Measurements from ENCODE around the gene LRRN2. TPM values are rescaled to one million over a fixed set of nuclear protein-coding genes. Genes with fewer than 3 reads are reported as not detected.

Gene LRRN2
- total and polyA plus RNA-seq, 2 donors (not counting 3 experiments of a cell fraction or from before 2014, with no cell fraction given) = not detected

DNA sequence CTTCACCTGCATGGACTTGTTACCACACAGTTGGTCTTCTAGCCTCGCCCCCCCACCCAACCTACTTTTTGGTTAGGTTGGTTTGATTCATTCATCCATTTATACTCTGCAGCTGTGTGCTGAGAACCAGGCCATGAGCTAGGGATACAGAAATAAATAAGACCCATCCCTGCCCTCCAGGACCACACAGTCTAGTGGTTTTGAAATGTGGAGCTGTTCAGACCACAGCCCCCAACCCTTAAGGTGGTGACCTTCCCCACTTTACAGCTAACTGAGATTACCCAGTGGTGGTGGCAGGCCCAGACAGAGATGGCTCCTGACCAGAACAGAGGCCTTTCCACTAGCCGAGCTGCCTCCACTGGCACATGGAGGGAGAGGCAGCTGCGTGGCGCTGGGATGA, 37.0 kb downstream of the LRRN2 start:
- Histone ChIP-seq H3K27me3 (ENCODE audit: control insufficient read depth in 2 of 2, insufficient read depth in 2 of 2, low read length in 2 of 2) (peaks cover 10 to 20% of the 10 kb centered on the region in 2 experiments), H3K4me1 (ENCODE audit: control insufficient read depth, extremely low read depth, insufficient read depth, low read length) (no peaks in the 10 kb centered on the region), H3K9me3 (replicated peaks; ENCODE audit: control insufficient read depth, insufficient read depth, low read length) (no peaks in the 10 kb centered on the region), H3K9me1 (replicated peaks; ENCODE audit: control insufficient read depth, extremely low read depth, insufficient read depth, low read length) (no peaks in the 10 kb centered on the region), H3K4me3 (replicated peaks in 1 of 3; ENCODE audit: insufficient read depth in 1 of 3, low read depth in 1 of 3, low read length in 3 of 3) (no peak overlapping the region), H3K36me3 (ENCODE audit: control insufficient read depth in 2 of 2, extremely low read depth in 1 of 2, insufficient read depth in 2 of 2, low read length in 2 of 2) (no peaks in the 10 kb centered on the region), H3K9ac (replicated peaks; ENCODE audit: extremely low read depth, insufficient read depth, low read length) (no peak overlapping the region), H2AFZ (ENCODE audit: low read depth, low read length) (no peak overlapping the region), H3K27ac (ENCODE audit: insufficient read depth, low read depth, low read length) (no peak overlapping the region), H3K79me2 (ENCODE audit: control insufficient read depth, insufficient read depth, low read length) (no peaks in the 10 kb centered on the region), H3K4me2 (ENCODE audit: insufficient read depth, low read length) (no peak overlapping the region), H4K20me1 (replicated peaks; ENCODE audit: control insufficient read depth, extremely low read depth, insufficient read depth, low read length) (no peaks in the 10 kb centered on the region)
- intact Hi-C loops (cut with micrococcal nuclease) = no loop called here
- CTCF ChIA-PET = interaction anchor here (1.5 kb wide), 1 partner anchor 158 kb away, joined by 5 read pairs; no protein-coding TSS in a partner anchor
- POLR2A ChIA-PET = no interaction called here
- dilution Hi-C loops (cut with MboI; ENCODE audit: extremely low pct_ligation_motif_present, low sequenced_read_pairs) = no loop called here
- DNase-seq (ENCODE audit: low read depth, low spot score) = no peak
- BruUV-seq (replicated peaks) = no TSS peak
- FAIRE-seq = no peak
- TF ChIP-seq POLR2A (IDR thresholded peaks at IDR 0.05; ENCODE audit: low read depth, low read length) = no peak
- TF ChIP-seq, protein P1, sequence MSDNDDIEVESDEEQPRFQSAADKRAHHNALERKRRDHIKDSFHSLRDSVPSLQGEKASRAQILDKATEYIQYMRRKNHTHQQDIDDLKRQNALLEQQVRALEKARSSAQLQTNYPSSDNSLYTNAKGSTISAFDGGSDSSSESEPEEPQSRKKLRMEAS (IDR thresholded peaks at IDR 0.05; ENCODE audit: insufficient read depth, insufficient read length) = no peak
- no peak for TF ChIP-seq MYC (IDR thresholded peaks at IDR 0.05; ENCODE audit: low read depth, low read length)
- TF ChIP-seq EZH2 (IDR thresholded peaks at IDR 0.05; ENCODE audit: borderline replicate concordance, low read depth, low read length, severe bottlenecking) = no peak
- no peak for TF ChIP-seq JUN (IDR thresholded peaks at IDR 0.05; ENCODE audit: borderline replicate concordance, insufficient read depth, insufficient read length, low read depth)
- no peak for TF ChIP-seq POLR2AphosphoS5 (IDR thresholded peaks at IDR 0.05; ENCODE audit: insufficient read depth, low read depth, low read length)
- TF ChIP-seq FOS (IDR thresholded peaks at IDR 0.05; ENCODE audit: borderline replicate concordance, insufficient read depth, low read length) = no peak
- no peak for TF ChIP-seq GATA2 (IDR thresholded peaks at IDR 0.05; ENCODE audit: insufficient read depth, insufficient read length, low read depth, low read length)
- TF ChIP-seq, protein P2, sequence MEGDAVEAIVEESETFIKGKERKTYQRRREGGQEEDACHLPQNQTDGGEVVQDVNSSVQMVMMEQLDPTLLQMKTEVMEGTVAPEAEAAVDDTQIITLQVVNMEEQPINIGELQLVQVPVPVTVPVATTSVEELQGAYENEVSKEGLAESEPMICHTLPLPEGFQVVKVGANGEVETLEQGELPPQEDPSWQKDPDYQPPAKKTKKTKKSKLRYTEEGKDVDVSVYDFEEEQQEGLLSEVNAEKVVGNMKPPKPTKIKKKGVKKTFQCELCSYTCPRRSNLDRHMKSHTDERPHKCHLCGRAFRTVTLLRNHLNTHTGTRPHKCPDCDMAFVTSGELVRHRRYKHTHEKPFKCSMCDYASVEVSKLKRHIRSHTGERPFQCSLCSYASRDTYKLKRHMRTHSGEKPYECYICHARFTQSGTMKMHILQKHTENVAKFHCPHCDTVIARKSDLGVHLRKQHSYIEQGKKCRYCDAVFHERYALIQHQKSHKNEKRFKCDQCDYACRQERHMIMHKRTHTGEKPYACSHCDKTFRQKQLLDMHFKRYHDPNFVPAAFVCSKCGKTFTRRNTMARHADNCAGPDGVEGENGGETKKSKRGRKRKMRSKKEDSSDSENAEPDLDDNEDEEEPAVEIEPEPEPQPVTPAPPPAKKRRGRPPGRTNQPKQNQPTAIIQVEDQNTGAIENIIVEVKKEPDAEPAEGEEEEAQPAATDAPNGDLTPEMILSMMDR (IDR thresholded peaks at IDR 0.05; ENCODE audit: extremely low read depth in 1 of 2, insufficient read depth in 1 of 2, low read depth in 1 of 2, low read length in 2 of 2) = no peak
